DND-41 (cell line): ENCODE data around the gene ITPR3.

Source experiments
- ATAC-seq: fragments of 200-7000 bp; cut with Tn5 transposase; 3 replicates; pipeline ENCODE4 v1.9.1; 2021; ENCODE audit warnings: low read depth; ENCODE audit not compliant: insufficient read depth
- DNase-seq: peaks from one replicate; pipeline ENCODE4 v3.0.0-alpha.2; 2020
- H2AFZ ChIP-seq: 2 replicates; pipeline ENCODE4 v1.6.0; 2012; ENCODE audit warnings: low read depth, low read length
- H3K27ac ChIP-seq: 2 replicates; pipeline ENCODE4 v1.5.1; 2012; ENCODE audit warnings: low read length, inconsistent platforms
- H3K27me3 ChIP-seq: fragments of 200-600 bp; sonication (generic); 2 replicates; pipeline ENCODE4 v1.6.0; 2012; ENCODE audit warnings: low read length, mild to moderate bottlenecking, inconsistent platforms; ENCODE audit not compliant: insufficient read depth, poor library complexity
- H3K36me3 ChIP-seq: 2 replicates; pipeline ENCODE4 v1.5.1; 2012; ENCODE audit warnings: low read length, inconsistent platforms; ENCODE audit not compliant: insufficient read depth
- H3K4me1 ChIP-seq: 2 replicates; pipeline ENCODE4 v1.5.1; 2012; ENCODE audit warnings: mild to moderate bottlenecking, low read length; ENCODE audit not compliant: insufficient read depth
- H3K4me2 ChIP-seq: 2 replicates; pipeline ENCODE4 v1.6.0; 2012; ENCODE audit warnings: mild to moderate bottlenecking, moderate library complexity, low read length, inconsistent platforms; ENCODE audit not compliant: insufficient read depth
- H3K4me3 ChIP-seq, 2 experiments: fragments of 200-600 bp in 1 of 2; shearing (Covaris generic) in 1 of 2; 2 replicates each; pipeline ENCODE4 v1.5.1; 2012 to 2016; ENCODE audit warnings: inconsistent platforms in 2 of 2, low read length in 2 of 2, mild to moderate bottlenecking in 2 of 2, low read depth in 1 of 2, moderate library complexity in 1 of 2
- H3K79me2 ChIP-seq: 2 replicates; pipeline ENCODE4 v1.6.0; 2012; ENCODE audit warnings: low read length, inconsistent platforms; ENCODE audit not compliant: insufficient read depth
- H3K9ac ChIP-seq: 2 replicates; pipeline ENCODE4 v1.6.0; 2012; ENCODE audit warnings: low read depth, mild to moderate bottlenecking, inconsistent platforms, low read length, moderate library complexity
- H3K9me3 ChIP-seq: 2 replicates; pipeline ENCODE4 v1.5.1; 2012; ENCODE audit warnings: low read length, moderate library complexity, mild to moderate bottlenecking, inconsistent platforms; ENCODE audit not compliant: insufficient read depth, severe bottlenecking
- H4K20me1 ChIP-seq: 2 replicates; pipeline ENCODE4 v1.6.0; 2012; ENCODE audit warnings: low read length; ENCODE audit not compliant: insufficient read depth
- EZH2 ChIP-seq: IDR thresholded peaks from 3 replicates; pipeline ENCODE4 v1.6.1; 2012; ENCODE audit warnings: borderline replicate concordance, low read depth, mild to moderate bottlenecking, moderate library complexity, low read length, inconsistent platforms; ENCODE audit not compliant: severe bottlenecking
- TF ChIP-seq, protein P1 (sequence below): IDR thresholded peaks from 2 replicates; pipeline ENCODE4 v1.5.1; 2012; ENCODE audit warnings: borderline replicate concordance, low read length, moderate library complexity, mild to moderate bottlenecking; ENCODE audit not compliant: poor library complexity, severe bottlenecking; ENCODE audit errors: extremely low read depth

The ITPR3 gene

DNA sequence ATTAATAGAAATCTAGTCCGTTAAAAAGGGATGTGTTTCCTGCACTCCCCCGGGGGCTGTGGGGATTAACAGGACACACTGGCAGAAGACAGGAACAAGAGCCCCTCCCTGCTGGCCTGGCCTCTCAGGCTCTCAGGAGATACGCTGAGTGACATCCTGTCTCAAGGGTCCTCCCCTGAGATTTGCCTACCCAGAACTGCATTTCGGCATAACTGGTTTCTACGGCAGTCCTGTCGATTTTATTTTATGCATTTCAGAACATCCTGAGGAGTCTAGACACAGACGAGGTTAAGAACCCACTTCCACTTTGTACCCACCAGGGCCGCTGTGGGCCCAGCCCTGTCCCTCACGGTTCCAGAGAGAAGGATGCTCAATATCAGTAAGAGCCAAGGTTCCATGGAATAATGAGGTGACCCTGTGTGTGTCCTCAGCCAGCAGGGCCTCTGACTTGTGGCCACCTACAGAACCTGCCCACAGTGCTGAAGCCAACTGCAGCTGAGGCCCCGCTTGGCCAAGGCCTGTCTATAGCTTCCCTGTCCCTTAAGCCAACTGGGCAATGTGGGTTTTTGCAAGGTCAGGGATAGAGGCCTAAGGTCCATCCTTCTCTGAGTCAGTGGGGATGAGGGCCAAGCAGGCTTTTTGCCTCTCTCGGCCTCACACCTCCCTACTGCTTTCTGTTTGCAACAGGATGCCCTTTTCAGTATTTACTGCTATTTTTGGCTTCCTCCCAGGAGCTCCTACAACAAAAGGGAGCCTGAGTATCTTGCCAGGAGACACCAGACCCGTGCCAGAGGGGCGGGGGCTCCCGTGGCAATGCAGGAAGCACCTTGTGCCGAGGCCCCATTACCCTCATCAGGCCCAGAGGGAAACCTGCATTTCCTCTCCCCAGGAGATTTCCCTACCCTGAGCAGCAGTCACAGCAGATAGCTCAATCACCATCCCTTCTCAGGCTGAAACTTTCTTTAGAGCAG lies 75.7 kb downstream of the ITPR3 start:
- Histone ChIP-seq H3K4me1 (no peaks in the 10 kb centered on the region), H4K20me1 (peaks cover 25% of the 10 kb centered on the region), H3K4me2 (no peak overlapping the region), H3K36me3 (peaks cover 98% of the 10 kb centered on the region), H3K27me3 (no peaks in the 10 kb centered on the region), H3K4me3 (no peak overlapping the region), H3K27ac (no peak overlapping the region), H3K9ac (no peak overlapping the region), H3K9me3 (no peaks in the 10 kb centered on the region), H3K79me2 (no peaks in the 10 kb centered on the region), H2AFZ (no peak overlapping the region)
- TF ChIP-seq, protein P1, sequence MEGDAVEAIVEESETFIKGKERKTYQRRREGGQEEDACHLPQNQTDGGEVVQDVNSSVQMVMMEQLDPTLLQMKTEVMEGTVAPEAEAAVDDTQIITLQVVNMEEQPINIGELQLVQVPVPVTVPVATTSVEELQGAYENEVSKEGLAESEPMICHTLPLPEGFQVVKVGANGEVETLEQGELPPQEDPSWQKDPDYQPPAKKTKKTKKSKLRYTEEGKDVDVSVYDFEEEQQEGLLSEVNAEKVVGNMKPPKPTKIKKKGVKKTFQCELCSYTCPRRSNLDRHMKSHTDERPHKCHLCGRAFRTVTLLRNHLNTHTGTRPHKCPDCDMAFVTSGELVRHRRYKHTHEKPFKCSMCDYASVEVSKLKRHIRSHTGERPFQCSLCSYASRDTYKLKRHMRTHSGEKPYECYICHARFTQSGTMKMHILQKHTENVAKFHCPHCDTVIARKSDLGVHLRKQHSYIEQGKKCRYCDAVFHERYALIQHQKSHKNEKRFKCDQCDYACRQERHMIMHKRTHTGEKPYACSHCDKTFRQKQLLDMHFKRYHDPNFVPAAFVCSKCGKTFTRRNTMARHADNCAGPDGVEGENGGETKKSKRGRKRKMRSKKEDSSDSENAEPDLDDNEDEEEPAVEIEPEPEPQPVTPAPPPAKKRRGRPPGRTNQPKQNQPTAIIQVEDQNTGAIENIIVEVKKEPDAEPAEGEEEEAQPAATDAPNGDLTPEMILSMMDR: no peak
- TF ChIP-seq EZH2: no peak
- no peak for DNase-seq
- no peak; the same call in 2 of the 3 replicates for ATAC-seq

DNA sequence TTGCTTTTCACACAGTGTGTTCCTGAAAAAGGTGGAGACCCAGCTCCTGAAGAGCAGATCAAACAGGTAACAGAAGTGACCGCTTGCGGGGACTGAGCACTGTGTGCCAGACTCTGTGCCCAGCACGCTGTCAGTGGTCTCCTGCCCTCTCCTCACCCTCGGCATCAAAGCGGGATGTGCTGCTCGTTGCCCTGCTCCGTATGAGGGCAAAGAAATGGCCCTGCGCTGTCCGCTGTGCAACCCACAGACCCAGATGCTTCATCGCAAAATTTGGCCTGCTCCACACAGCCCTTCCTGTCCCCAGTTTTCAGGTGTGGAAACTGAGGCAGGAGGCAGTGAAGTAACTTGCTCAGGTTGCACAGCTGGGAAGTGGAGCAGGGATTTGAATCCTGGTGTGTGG lies 76.7 kb downstream of the ITPR3 start:
- Histone ChIP-seq H3K4me2 (no peak overlapping the region), H4K20me1 (peaks cover 25% of the 10 kb centered on the region), H3K79me2 (no peaks in the 10 kb centered on the region), H3K36me3 (peaks cover 88% of the 10 kb centered on the region), H3K4me3 (no peak overlapping the region), H3K9me3 (no peaks in the 10 kb centered on the region), H3K27me3 (no peaks in the 10 kb centered on the region), H3K9ac (no peak overlapping the region), H3K4me1 (no peaks in the 10 kb centered on the region), H2AFZ (no peak overlapping the region), H3K27ac (no peak overlapping the region)
- ATAC-seq (no peak), DNase-seq (no peak)
- TF ChIP-seq, protein P1: no peak
- no peak for TF ChIP-seq EZH2

DNA sequence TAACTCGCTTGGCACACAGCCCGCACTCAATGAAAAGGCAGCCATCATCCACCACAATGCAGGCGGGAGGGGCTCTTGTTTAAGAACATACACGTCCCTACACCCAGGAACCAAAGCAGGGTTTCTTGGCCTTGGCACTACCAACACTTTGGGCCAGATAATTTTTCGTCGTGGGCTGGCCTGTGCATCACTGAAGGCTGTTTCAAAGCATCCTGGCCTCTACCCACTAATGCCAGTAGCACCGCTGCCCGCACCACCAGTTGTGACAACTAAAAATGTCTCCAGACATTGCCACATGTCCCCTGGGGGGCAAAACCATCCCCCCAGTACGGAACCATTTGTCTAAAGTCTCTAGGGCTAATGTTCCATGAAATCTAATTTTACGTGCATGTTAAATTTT lies 77.4 kb downstream of the ITPR3 start:
- Histone ChIP-seq H3K4me1 (no peaks in the 10 kb centered on the region), H3K4me3 (no peak overlapping the region), H3K27me3 (no peaks in the 10 kb centered on the region), H3K36me3 (peaks cover 84% of the 10 kb centered on the region), H2AFZ (no peak overlapping the region), H3K79me2 (no peaks in the 10 kb centered on the region), H3K4me2 (no peak overlapping the region), H4K20me1 (peaks cover 25% of the 10 kb centered on the region), H3K9me3 (no peaks in the 10 kb centered on the region), H3K9ac (no peak overlapping the region), H3K27ac (no peak overlapping the region)
- DNase-seq (no peak), ATAC-seq (no peak)
- TF ChIP-seq, protein P1: no peak
- TF ChIP-seq EZH2: no peak
